ENCODE results near the gene LTBP3. TPM values are rescaled to one million over a fixed set of nuclear protein-coding genes. Genes with fewer than 3 reads are reported as not detected.

The LTBP3 gene
- total and polyA plus RNA-seq, 3 experiments from 2014 or later: 17.9 to 35.4 (median 33.2) TPM

- Histone ChIP-seq H3K9me3 (ENCODE audit: low read length) (no peaks in the 10 kb centered on the region), H3K4me1 (ENCODE audit: insufficient read depth, low read length) (peaks cover 17% of the 10 kb centered on the region), H3K27ac (ENCODE audit: low read depth, low read length) (no peak overlapping the region), H3K27me3 (ENCODE audit: insufficient read depth, low read length, poor library complexity, severe bottlenecking) (no peaks in the 10 kb centered on the region), H3K4me3 (ENCODE audit: low read length) (no peak overlapping the region), H3K36me3 (ENCODE audit: insufficient read depth, low read length) (peaks cover 21% of the 10 kb centered on the region)
- no peaks in the 10 kb centered on the region for H3K27me3 Mint-ChIP-seq
- ChIA-PET POLR2A (no interaction called here), CTCF (interaction anchor here (1.0 to 1.9 kb wide), 3 partner anchors 9 to 43 kb away, joined by 3 to 4 read pairs (median 4); no protein-coding TSS in a partner anchor)
- peaks cover 22 to 38% (median 23%) of the 10 kb centered on the region in 3 donors for H3K4me1 Mint-ChIP-seq
- H3K9me3 Mint-ChIP-seq: no peaks in the 10 kb centered on the region
- peaks cover 3 to 71% (median 5%) of the 10 kb centered on the region in 3 donors for H3K36me3 Mint-ChIP-seq
- H3K27ac Mint-ChIP-seq: peak overlapping the region in 6 of 8 donors; percentile 38 to 88 (median 55)
- no peak for DNase-seq
- H3K4me3 Mint-ChIP-seq: no peak overlapping the region
Measured at GRCh38 chr11:65584106-65584505, 25.9 kb upstream of the LTBP3 start.

GRCh38 chr11:65583589-65583988 lies 25.4 kb upstream of the LTBP3 start:
- peaks cover 21% of the 10 kb centered on the region for H3K36me3 ChIP-seq (ENCODE audit: insufficient read depth, low read length)
- peak overlapping the region in 5 of 8 donors; percentile 38 to 87 (median 70) for H3K27ac Mint-ChIP-seq
- ChIA-PET CTCF (interaction anchor here (1.0 to 1.9 kb wide), 4 partner anchors 8 to 43 kb away, joined by 3 to 4 read pairs (median 4); no protein-coding TSS in a partner anchor), POLR2A (no interaction called here)
- no peak overlapping the region for H3K4me3 ChIP-seq (ENCODE audit: low read length)
- DNase-seq: no peak
- H3K36me3 Mint-ChIP-seq: peaks cover 4 to 72% (median 5%) of the 10 kb centered on the region in 3 donors
- H3K27ac ChIP-seq (ENCODE audit: low read depth, low read length): no peak overlapping the region
- H3K4me1 ChIP-seq (ENCODE audit: insufficient read depth, low read length): peaks cover 16% of the 10 kb centered on the region
- peaks cover 22 to 37% (median 22%) of the 10 kb centered on the region in 3 donors for H3K4me1 Mint-ChIP-seq
- H3K27me3 Mint-ChIP-seq: no peaks in the 10 kb centered on the region
- no peaks in the 10 kb centered on the region for H3K9me3 Mint-ChIP-seq
- no peaks in the 10 kb centered on the region for H3K9me3 ChIP-seq (ENCODE audit: low read length)
- no peak overlapping the region for H3K4me3 Mint-ChIP-seq
- H3K27me3 ChIP-seq (ENCODE audit: insufficient read depth, low read length, poor library complexity, severe bottlenecking): no peaks in the 10 kb centered on the region

DNA sequence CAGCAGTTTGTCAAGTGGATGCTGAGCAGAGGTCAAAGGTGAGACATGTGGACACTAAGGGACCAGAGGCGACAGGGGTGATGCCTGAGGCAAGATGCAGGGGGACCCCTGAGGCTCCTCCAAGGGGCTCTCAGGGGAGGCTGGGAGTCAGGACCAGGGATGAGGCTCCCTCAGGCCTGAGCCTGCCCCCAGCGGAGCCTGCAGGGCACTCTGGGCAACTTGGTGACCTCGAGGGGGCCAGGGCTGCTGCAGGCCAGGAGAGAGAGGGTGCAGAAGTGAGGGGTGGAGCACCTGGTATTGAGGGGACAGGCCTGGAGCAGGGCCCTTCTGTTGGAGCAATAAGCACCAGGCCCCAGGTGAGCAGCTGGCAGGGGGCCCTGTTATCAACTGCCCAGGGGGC lies 23.8 kb upstream of the LTBP3 start:
- Mint-ChIP-seq H3K4me3 (peak overlapping the region in 1 of 7 donors; percentile 43), H3K27ac (peak overlapping the region in 6 of 8 donors; percentile 5 to 92 (median 78)), H3K36me3 (peaks cover 5 to 75% (median 8%) of the 10 kb centered on the region in 3 donors), H3K27me3 (no peaks in the 10 kb centered on the region), H3K9me3 (no peaks in the 10 kb centered on the region), H3K4me1 (peaks cover 18 to 39% (median 21%) of the 10 kb centered on the region in 3 donors)
- no peaks in the 10 kb centered on the region for H3K9me3 ChIP-seq (ENCODE audit: low read length)
- peaks cover 21% of the 10 kb centered on the region for H3K36me3 ChIP-seq (ENCODE audit: insufficient read depth, low read length)
- H3K4me1 ChIP-seq (ENCODE audit: insufficient read depth, low read length): peaks cover 19% of the 10 kb centered on the region
- ChIA-PET CTCF (interaction anchor here (1.1 to 2.1 kb wide), 3 partner anchors 9 to 42 kb away, joined by 4 to 5 read pairs (median 4); partner anchors contain the start of gene FAM89B), POLR2A (no interaction called here)
- no peak overlapping the region for H3K4me3 ChIP-seq (ENCODE audit: low read length)
- no peak overlapping the region for H3K27ac ChIP-seq (ENCODE audit: low read depth, low read length)
- DNase-seq: no peak
- H3K27me3 ChIP-seq (ENCODE audit: insufficient read depth, low read length, poor library complexity, severe bottlenecking): no peaks in the 10 kb centered on the region

DNA sequence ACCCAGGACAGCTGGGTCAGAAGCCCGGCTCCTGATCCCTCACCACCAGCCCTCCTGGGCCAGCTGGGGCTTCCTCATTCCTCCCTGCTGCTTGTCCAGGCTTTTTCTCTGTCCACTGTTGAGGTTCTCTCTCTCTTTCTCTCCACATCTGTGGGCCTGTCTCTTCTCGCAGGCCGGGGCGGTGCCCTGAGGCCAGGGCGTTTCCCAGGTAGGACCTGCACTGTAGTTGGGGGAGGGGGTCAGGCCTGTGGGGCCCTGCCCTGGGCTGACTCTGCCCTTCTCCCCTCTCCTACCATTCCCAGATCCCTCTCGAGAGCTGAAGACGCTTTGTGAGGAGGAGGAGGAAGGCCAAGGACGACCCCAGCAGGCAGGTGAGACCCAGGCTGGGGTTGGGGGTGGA lies 22.6 kb upstream of the LTBP3 start:
- ChIA-PET POLR2A (no interaction called here), CTCF (interaction anchor here (1.5 to 6.5 kb wide), 3 partner anchors 7 to 41 kb away, joined by 4 to 66 read pairs (median 6); no protein-coding TSS in a partner anchor)
- no peak overlapping the region for H3K27ac ChIP-seq (ENCODE audit: low read depth, low read length)
- Mint-ChIP-seq H3K4me1 (peaks cover 13 to 38% (median 25%) of the 10 kb centered on the region in 3 donors), H3K27ac (peak overlapping the region in 2 of 8 donors; percentile 58 to 81), H3K27me3 (no peaks in the 10 kb centered on the region), H3K9me3 (no peaks in the 10 kb centered on the region), H3K36me3 (peaks cover 5 to 66% (median 8%) of the 10 kb centered on the region in 3 donors), H3K4me3 (peak overlapping the region in 1 of 7 donors; percentile 70)
- peaks cover 25% of the 10 kb centered on the region for H3K4me1 ChIP-seq (ENCODE audit: insufficient read depth, low read length)
- H3K27me3 ChIP-seq (ENCODE audit: insufficient read depth, low read length, poor library complexity, severe bottlenecking): no peaks in the 10 kb centered on the region
- no peaks in the 10 kb centered on the region for H3K9me3 ChIP-seq (ENCODE audit: low read length)
- no peak for DNase-seq
- no peak overlapping the region for H3K4me3 ChIP-seq (ENCODE audit: low read length)
- H3K36me3 ChIP-seq (ENCODE audit: insufficient read depth, low read length): peaks cover 21% of the 10 kb centered on the region

GRCh38 chr11:65580031-65580692 lies 22.0 kb upstream of the LTBP3 start:
- CTCF ChIA-PET: interaction anchor here (1.8 to 6.5 kb wide), 4 partner anchors 8 to 39 kb away, joined by 5 to 66 read pairs (median 22); no protein-coding TSS in a partner anchor

GRCh38 chr11:65579291-65579690 lies 21.1 kb upstream of the LTBP3 start:
- no peak overlapping the region for H3K27ac ChIP-seq (ENCODE audit: low read depth, low read length)
- H3K4me1 ChIP-seq (ENCODE audit: insufficient read depth, low read length): peaks cover 33% of the 10 kb centered on the region
- CTCF ChIA-PET: interaction anchor here (1.8 to 6.5 kb wide), 4 partner anchors 9 to 38 kb away, joined by 5 to 66 read pairs (median 22); no protein-coding TSS in a partner anchor
- Mint-ChIP-seq H3K27ac (peak overlapping the region in 7 of 8 donors; percentile 35 to 97 (median 68)), H3K9me3 (peaks cover 0 to 2% (median 0%) of the 10 kb centered on the region in 5 donors), H3K4me1 (peaks cover 24 to 48% (median 33%) of the 10 kb centered on the region in 3 donors), H3K4me3 (peak overlapping the region in 5 of 7 donors; percentile 13 to 94 (median 54)), H3K36me3 (peaks cover 5 to 66% (median 8%) of the 10 kb centered on the region in 3 donors), H3K27me3 (no peaks in the 10 kb centered on the region)
- H3K4me3 ChIP-seq (ENCODE audit: low read length): no peak overlapping the region
- no peaks in the 10 kb centered on the region for H3K27me3 ChIP-seq (ENCODE audit: insufficient read depth, low read length, poor library complexity, severe bottlenecking)
- no peak for DNase-seq
- POLR2A ChIA-PET: interaction anchor here (0.5 kb wide), 1 partner anchor 20 kb away, joined by 3 read pairs; no protein-coding TSS in a partner anchor
- H3K9me3 ChIP-seq (ENCODE audit: low read length): no peaks in the 10 kb centered on the region
- peaks cover 21% of the 10 kb centered on the region for H3K36me3 ChIP-seq (ENCODE audit: insufficient read depth, low read length)

More at GRCh38 chr11:65580031-65580692, 22.0 kb upstream of the LTBP3 start:
- H3K36me3 ChIP-seq (ENCODE audit: insufficient read depth, low read length): peaks cover 21% of the 10 kb centered on the region
- no peak overlapping the region for H3K4me3 ChIP-seq (ENCODE audit: low read length)
- no peaks in the 10 kb centered on the region for H3K27me3 ChIP-seq (ENCODE audit: insufficient read depth, low read length, poor library complexity, severe bottlenecking)
- no peaks in the 10 kb centered on the region for H3K9me3 ChIP-seq (ENCODE audit: low read length)
- Mint-ChIP-seq H3K36me3 (peaks cover 5 to 66% (median 8%) of the 10 kb centered on the region in 3 donors), H3K4me1 (peaks cover 18 to 43% (median 30%) of the 10 kb centered on the region in 3 donors), H3K27ac (peak overlapping the region in 3 of 8 donors; percentile 23 to 58 (median 38)), H3K4me3 (no peak overlapping the region), H3K9me3 (peaks cover 0 to 2% (median 0%) of the 10 kb centered on the region in 5 donors), H3K27me3 (no peaks in the 10 kb centered on the region)
- H3K27ac ChIP-seq (ENCODE audit: low read depth, low read length): no peak overlapping the region
- POLR2A ChIA-PET: no interaction called here
- DNase-seq: no peak
- peaks cover 28% of the 10 kb centered on the region for H3K4me1 ChIP-seq (ENCODE audit: insufficient read depth, low read length)

DNA sequence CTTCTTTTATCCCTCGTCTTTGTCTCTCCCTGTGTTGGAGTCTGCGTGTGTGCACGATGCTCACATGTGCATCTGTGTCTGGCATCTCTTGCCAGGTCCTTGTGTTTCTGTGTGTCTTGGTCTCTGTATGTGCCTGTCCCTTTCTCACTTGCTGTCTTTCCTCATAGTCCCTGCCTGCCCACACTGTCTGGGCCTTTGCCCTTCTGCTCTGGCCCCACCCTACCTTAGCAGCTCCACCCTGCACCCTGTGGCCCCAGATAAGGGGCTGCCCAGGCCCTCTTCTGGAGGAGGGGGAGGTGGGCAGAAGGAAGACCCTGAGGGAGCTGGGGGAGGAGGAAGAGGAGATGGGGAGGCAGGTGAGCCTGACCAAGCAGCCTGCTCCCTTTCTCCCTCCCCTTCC lies 20.5 kb upstream of the LTBP3 start:
- H3K27ac ChIP-seq (ENCODE audit: low read depth, low read length): no peak overlapping the region
- no peaks in the 10 kb centered on the region for H3K27me3 Mint-ChIP-seq
- peak overlapping the region; percentile 59 to 97 (median 89) for H3K27ac Mint-ChIP-seq
- H3K4me1 Mint-ChIP-seq: peaks cover 27 to 49% (median 35%) of the 10 kb centered on the region in 3 donors
- peak overlapping the region; percentile 56 to 99 (median 78) for H3K4me3 Mint-ChIP-seq
- H3K36me3 Mint-ChIP-seq: peaks cover 5 to 63% (median 8%) of the 10 kb centered on the region in 3 donors
- H3K4me3 ChIP-seq (ENCODE audit: low read length): no peak overlapping the region
- H3K27me3 ChIP-seq (ENCODE audit: insufficient read depth, low read length, poor library complexity, severe bottlenecking): no peaks in the 10 kb centered on the region
- DNase-seq: no peak
- ChIA-PET CTCF (interaction anchor here (1.8 to 6.5 kb wide), 3 partner anchors 9 to 38 kb away, joined by 5 to 66 read pairs (median 38); no protein-coding TSS in a partner anchor), POLR2A (interaction anchor here (0.5 kb wide), 1 partner anchor 19 kb away, joined by 3 read pairs; no protein-coding TSS in a partner anchor)
- no peaks in the 10 kb centered on the region for H3K9me3 ChIP-seq (ENCODE audit: low read length)
- peaks cover 36% of the 10 kb centered on the region for H3K4me1 ChIP-seq (ENCODE audit: insufficient read depth, low read length)
- peaks cover 0 to 2% (median 0%) of the 10 kb centered on the region in 5 donors for H3K9me3 Mint-ChIP-seq
- H3K36me3 ChIP-seq (ENCODE audit: insufficient read depth, low read length): peaks cover 21% of the 10 kb centered on the region

Data from CD8-positive, alpha-beta memory T cell (primary cell).